ENCODE data around the gene MDN1. TPM values are rescaled to one million over a fixed set of nuclear protein-coding genes. Genes with fewer than 3 reads are reported as not detected.
A peak's percentile ranks its signal among the peaks of the same experiment; 100 is the strongest.

Gene MDN1
- total and polyA plus RNA-seq, 2 of the 13 experiments (the other 11 are each of a cell fraction or from before 2014, with no cell fraction given): 18.8 to 52.9 TPM

- TF ChIP-seq ZBTB39 (CRISPR knock-in tag; IDR thresholded peaks at IDR 0.05): peak; percentile 67; the same call in 1 of the 2 replicates
- no peak for TF ChIP-seq MBNL3 (CRISPR knock-in tag; conservative IDR thresholded peaks at IDR 0.05)
- TF ChIP-seq ZNF772 (CRISPR knock-in tag; IDR thresholded peaks at IDR 0.05): 0 out of 2 replicates have a peak, but pooled peaks have one; percentile 60
- TF ChIP-seq CHD4 (IDR thresholded peaks at IDR 0.05; ENCODE audit: borderline replicate concordance, low read length): 0 out of 2 replicates have a peak, but pooled peaks have one; percentile 27
- no peak; the same call in 1 of the 2 replicates for TF ChIP-seq MZF1 (CRISPR knock-in tag; IDR thresholded peaks at IDR 0.05; ENCODE audit: borderline replicate concordance)
- peak; percentile 93 for TF ChIP-seq SALL1 (CRISPR knock-in tag; IDR thresholded peaks at IDR 0.05)
- no peak for TF ChIP-seq ZNF615 (CRISPR knock-in tag; IDR thresholded peaks at IDR 0.05; ENCODE audit: borderline replicate concordance)
- 0 out of 2 replicates have a peak, but pooled peaks have one; percentile 61 for TF ChIP-seq POGK (CRISPR knock-in tag; conservative IDR thresholded peaks at IDR 0.05)
- TF ChIP-seq SCMH1 (CRISPR knock-in tag; IDR thresholded peaks at IDR 0.05; ENCODE audit: borderline replicate concordance): no peak
- TF ChIP-seq BCLAF1 (IDR thresholded peaks at IDR 0.05): no peak
- TF ChIP-seq ZNF20 (CRISPR knock-in tag; IDR thresholded peaks at IDR 0.05): no peak
- no peak for TF ChIP-seq ZNF577 (CRISPR knock-in tag; IDR thresholded peaks at IDR 0.05; ENCODE audit: borderline replicate concordance, low read depth)
- TF ChIP-seq ZNF501 (CRISPR knock-in tag; IDR thresholded peaks at IDR 0.05): peak; percentile 98
- peak; percentile 74 for TF ChIP-seq USF2 (IDR thresholded peaks at IDR 0.05; ENCODE audit: low read depth, low read length)
- peak; percentile 80; the same call in 1 of the 2 replicates for TF ChIP-seq USF2 (CRISPR knock-in tag; IDR thresholded peaks at IDR 0.05; ENCODE audit: borderline replicate concordance)
- TF ChIP-seq GABPA (IDR thresholded peaks at IDR 0.05; ENCODE audit: low read depth, low read length): peak; percentile 93
- peak; percentile 98 for TF ChIP-seq GABPA (CRISPR knock-in tag; IDR thresholded peaks at IDR 0.05; ENCODE audit: low read depth)
- peak; percentile 95 for TF ChIP-seq ZNF607 (CRISPR knock-in tag; IDR thresholded peaks at IDR 0.05; ENCODE audit: borderline replicate concordance)
These were observed at the start of gene MDN1 (continued) for GRCh38 chr6:89819336-89820130.

All from HepG2 (cell line).